A204.1 (cell line): ENCODE data around the gene PDCD4.

Experiments
- FAIRE-seq: peaks from 2 replicates; lab custom pipeline; 2012; peaks lifted over from hg19 to GRCh38; lab: Jason Lieb, UNC

Gene PDCD4

DNA sequence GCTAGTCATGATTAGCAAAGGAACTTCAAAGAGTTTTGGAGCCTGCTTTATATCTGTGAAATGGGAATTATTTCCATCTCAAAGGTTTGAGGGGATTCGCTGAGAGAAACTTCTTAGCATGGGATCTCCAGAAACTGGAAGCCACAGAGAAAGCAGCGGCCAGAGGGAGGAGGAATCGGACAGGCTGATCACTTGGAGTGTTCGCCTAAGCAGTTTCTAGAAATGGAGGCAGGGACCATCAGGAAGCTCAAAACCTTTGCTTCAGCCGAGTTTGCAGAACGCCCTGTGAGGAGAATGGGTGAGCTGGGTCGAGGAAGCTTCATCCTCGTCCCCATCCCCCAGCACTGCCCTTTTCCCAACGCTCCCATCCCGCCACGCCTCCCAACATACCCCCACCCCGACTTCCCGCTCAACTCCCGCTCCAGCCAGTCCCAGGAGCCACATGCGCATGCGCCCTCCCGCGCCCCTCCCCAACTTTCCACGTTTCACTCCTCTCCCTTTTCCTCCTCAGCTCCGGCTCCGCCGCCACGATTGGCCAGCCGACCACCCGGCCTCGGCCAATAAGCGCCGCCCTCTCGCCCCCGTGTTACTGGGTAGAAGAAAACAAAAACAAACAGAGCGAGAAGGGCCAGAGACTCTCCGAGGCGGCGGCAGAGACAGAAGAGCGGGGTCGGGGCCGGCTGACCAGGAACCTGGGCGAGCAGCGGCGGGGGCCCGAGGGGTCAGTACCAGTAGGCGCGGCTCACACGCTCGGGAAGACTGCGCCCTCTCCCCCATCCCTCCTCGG is at the start of gene PDCD4:
Gene PDCD4, plus strand, starts transcription at position 631 of the 787 bp plus-strand sequence. CDS start 4,100 bp downstream, outside the sequence.
- peak; percentile 98 for FAIRE-seq

DNA sequence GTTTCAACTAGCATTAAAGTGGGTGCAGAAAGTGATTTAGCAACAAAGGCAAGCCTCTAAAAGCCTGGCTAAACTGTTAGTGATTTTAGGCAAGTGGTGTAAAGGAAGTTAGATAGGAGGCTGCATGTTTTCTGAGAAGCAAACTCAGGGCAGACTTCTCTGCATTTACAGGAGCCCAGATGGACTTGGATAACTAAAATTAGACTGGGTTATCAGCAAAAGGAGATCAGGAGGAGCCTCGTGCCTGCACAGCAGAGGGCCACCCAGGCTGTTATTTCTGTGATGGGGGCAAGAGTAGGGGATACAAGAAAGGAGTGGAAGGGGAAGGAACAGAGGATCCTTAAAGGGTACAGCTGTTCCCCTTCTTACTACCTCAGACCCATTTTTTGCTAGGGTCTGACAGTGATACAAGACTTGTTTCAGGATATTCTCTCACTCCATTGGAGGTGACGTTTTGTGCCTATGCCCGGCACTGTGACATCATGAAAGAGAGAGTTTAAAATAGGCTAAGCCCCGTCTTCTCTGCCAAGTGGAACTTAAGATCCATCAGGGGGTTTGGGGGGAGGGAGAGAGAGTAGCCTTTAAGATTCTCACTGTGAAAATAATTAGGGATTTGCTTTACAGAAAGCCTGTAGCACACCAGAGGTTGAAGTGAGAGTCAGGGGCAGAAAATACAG is 49.6 kb upstream of the PDCD4 start:
- FAIRE-seq = no peak

DNA sequence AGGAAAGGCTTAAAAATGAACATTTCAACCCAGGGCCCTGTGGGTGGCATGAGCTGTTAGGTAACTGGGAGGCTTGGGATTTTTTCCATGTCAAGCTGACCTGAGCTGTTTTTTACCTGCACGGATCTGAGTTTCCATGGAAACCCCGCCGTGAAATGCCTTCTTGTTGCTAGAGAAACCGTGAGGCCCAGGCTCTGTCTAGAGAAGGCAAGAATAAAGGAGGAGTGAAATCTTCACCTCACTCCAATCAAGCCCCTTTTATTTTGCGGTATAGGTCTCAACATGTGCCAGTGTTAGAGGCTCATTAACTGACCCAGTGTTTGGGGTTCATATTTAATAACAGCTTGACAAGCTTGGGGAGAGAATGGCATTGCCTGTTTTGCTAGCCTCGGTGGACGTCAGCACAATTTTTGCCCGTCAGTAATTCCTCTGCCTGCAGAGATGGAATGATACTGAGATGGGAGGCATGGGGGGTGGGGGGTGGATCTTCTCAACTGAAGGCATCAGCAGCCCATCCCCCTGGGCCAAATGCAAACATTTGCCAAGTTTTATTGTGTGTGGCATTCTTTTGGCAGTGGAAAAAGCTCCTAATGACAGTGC is 48.9 kb upstream of the PDCD4 start:
- FAIRE-seq = no peak

DNA sequence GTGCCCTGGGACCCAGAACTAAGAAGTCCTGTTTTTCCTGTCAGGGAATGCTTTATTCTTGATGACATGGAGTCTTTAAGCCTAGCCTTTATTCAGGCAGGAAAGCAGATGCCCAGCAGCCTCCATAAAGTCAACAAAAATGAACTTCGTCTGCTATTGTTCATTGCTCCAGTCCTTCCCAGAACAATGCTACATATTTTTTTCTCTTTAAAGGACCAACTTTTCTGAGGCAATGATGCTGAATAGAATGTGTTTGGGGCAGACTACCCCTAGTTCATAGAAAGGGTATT is 47.6 kb upstream of the PDCD4 start:
- no peak for FAIRE-seq

DNA sequence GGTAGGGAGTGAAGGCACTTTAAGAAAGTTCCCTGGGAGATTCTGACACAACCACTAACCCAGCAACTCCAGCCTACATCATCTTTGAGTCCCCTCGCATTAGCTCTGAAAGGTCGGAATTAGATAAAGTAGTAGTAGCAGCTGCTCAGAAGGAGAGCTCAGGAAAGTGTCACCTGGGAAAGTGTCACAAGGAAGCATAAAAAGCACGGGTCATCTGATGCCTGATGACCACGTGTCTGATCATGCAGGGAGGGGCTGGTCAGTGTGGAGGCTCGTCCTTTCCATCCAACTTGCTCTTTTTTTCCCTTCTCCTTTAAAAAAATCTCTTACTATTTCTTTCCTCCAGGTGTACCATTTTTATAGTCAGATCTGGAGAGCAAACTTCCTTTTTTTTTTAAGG is 47.1 kb upstream of the PDCD4 start:
- no peak for FAIRE-seq

DNA sequence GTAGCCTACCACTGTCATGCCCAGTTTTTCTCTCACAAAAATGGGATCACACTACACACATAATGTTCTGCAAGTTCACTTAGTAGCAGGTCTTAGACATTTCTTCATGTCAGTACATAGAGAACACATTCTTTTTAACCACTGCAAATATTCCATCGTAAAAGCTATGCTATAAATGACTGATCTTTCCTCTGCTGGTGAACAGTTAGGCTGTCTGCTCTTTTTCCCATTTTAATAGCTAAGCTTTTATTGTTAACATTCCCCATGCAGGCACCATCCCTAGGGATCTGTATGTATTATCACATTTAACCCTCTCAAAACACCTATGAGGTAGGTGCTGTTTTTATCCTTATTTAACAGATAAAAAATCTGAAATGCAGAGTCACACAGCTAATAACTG is 46.2 kb upstream of the PDCD4 start:
- FAIRE-seq = no peak

DNA sequence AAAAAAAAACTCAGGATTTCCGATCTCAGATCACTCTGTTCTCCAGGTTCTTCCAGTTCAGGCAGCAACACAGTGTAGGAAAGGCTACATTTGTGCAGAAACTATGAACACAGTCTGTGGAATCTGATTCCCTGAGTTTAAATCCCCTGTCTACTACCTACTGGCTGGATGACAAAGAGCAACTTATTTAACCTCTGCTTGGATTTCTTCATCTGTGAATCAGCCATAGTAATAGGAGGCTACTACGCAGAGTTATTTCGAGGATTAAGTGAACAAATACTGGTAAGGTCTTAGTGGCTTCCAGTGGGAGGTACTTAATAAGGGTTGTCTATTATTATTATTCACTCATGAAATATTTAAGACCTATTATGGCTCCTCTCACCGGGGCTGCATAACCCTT is 44.3 kb upstream of the PDCD4 start:
- no peak for FAIRE-seq

DNA sequence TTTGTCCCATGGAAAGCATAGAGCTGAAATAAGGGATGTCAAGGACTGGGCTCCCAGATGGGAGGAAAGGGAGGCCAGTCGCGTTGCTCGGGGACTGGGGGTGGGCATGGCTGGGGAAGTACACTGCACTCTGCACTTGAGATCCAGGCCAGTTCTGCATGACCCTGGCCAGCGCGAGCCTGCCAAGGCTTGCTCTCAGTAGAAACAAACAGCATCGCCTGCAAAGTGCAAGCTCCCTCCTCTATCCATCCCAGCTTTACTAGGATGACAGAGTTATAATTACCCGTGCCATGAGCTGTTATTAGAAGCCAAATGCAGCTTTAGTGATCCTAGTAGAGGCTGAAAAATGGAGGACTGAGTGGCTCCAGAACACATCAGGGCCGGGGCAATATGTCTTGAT is 43.9 kb upstream of the PDCD4 start:
- FAIRE-seq = no peak

DNA sequence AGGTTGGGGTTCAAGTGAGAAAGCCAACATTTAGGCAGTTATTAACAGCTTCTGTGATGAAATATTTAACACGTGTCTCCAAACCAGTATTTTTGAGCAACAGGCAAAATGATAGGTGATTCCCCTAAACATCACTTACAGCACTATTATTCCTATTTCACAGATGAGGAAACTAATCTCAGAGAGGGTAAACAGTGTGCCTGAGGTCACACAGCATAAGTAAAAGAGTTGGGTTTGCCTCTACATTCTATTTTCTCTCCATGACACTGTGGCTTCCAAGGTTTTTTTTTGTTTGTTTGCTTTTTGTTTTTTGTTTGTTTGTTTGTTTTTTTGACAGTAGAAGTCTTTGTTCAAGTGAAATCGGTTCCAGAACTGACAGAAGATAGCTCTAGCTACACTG is 43.2 kb upstream of the PDCD4 start:
- no peak for FAIRE-seq

DNA sequence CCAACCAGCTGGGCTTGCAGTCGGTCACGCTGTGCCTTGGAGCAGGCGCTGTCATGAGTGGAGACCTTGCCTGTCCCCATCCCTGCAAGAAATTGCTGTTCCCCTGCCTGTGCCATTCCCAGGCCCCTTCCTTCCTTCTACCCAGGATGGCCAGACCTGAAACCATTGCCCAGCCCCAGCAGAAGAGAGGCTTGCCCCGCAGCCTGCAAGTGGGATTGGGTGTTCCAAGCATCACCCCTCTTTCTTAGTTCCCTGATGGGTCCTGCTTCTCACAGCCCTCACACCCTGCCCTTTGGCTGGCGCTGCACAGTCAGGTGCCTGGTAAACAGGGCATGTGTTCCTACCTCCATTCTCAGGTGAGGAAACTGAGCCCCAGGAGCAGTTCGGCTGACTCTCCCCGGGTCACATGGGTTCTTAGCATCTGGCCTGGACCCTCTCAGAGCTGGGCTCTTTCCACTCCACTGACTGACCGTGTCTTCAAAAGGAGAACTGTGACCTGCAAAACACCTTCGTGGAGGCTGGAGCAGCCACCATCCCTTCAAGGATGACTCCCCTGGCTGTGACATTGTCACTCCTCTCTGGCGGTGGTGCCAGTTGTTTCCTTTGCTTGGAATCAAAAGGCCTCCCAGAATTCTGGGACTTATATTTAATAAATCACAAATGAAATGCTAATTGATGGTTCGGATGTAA is 41.9 kb upstream of the PDCD4 start:
- no peak for FAIRE-seq

DNA sequence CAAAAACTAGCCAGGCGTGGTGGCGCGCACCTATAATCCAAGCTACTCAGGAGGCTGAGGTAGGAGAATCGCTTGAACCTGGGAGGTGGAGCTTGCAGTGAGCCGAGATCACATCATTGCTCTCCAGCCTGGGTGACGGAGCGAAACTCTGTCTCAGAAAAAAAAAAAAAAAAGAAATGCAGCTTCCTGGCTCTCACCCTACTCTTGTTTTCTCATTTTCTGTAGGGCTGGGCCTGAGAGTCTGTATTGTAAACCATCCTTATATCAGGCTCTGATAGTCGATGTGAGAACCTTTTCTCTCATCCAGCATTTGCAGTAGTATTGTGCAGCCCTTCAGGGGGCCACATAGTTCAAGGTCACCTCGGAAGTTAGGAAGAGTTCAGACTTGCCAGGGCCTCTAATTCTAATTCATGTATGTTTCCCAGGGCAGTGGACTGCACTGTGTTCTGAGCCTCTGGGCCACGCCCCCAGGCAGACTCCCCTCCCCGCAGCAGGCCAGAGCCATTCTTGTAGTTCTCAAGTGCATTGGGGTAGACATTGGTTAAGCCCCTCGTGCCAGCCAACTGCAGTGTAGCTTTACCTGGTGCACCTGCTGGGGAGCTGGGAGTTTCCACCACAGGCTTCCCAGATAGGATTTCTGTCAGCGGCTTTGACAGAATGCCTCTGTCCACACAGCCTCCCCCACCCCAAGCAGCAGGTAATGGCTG is 38.3 kb upstream of the PDCD4 start:
- no peak for FAIRE-seq

DNA sequence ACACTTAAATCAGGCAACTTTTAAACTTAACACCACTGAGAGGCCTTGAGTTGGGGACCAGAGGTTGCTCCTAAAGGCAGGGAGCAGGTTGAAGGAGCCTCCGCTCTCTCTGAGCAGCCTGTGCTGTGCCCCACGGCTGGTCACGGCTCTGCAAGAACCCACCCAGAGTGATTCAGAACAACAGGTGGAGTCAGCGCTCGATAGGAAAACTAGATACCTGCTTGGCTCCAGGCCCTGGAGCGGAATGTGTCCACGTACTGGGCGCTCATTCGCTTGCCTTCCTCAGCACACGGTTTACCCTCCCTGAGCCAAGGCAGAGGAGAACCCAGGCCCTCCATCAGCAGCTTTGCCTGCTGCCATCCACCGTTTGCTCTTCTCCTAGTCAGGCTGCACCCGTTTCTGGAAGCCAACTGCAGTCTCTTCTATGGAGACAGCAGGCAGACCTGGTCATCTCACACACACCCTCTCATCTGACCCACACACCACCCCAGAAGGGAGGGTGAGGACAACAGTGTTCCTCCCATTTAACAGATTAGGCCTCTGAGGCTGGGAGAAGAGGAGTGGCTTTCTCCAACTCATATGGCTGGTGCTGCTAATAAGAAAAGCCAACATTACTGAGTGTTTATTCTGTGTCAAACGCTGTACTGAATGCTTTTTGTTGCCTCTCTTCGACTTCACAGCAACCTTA is 37.6 kb upstream of the PDCD4 start:
- no peak for FAIRE-seq

DNA sequence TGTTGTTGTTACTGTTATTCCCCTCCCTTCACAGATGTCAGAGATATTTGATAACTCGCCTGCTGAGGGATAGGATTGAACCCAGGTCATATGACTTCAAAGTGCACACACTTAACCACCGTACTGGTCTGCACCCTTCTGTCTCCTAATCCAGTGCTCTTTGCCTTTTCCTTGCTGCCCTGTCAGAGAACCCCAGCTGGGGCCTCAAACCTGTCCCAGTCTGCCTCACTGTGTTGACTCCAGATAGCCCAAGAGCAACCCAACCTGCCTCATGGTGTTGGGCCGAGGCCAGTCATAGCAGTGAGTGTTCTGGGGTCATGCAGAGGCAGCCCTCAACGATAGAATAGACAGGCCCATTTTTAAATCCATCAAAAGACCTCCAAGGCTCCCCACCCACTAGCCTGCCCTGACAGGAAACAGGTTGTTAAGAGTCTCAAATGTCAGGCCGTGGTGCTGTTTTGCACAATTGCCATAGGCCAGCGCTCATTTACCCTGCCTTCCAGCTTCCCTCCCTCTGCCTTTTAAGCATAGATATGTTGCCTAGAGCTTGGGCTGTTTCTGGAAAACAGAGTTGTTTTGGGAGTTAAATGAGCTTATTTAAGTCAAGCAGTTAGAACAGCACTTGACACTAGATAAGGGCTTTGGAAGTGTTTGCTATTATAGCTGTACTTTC is 37.0 kb upstream of the PDCD4 start:
- FAIRE-seq = no peak

DNA sequence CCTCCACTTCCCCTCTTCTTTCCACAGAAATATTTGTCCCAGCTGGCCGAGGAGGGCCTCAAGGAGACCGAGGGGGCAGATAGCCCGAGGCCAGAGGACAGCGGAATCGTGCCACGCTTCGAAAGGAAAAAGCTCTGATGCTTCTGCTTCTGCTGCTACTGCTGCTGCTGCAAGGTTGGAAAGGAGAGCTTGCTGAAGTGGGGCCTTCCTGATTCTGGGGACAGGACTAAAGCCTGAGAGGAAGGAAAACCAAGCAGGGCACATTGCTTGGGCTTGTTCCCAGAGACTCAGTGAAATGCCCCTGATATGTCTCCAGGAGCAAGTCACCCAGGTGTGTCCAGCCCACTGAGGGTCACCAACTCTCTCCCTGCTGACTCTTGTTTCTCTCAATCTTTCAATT is 35.9 kb upstream of the PDCD4 start:
- FAIRE-seq = no peak

DNA sequence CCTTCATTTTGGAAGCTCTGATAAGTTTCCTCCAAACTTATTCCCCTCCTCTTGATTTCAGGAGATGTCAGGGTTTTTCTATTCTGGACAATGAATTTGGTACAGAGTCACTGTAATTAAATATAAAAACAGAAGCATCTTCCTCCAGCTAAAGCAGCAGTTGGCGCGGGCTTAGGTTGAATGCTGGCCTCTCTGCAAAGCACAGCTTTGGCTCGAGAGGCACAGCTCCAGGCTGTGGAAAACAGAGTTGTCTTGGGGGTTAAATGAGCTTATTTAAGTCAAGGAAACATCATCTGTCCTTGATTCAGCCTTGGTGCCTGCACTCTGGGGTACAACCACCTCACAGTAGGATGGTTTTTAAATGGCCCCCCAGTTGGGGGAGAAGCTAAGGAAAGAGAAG is 35.0 kb upstream of the PDCD4 start:
- FAIRE-seq = no peak

DNA sequence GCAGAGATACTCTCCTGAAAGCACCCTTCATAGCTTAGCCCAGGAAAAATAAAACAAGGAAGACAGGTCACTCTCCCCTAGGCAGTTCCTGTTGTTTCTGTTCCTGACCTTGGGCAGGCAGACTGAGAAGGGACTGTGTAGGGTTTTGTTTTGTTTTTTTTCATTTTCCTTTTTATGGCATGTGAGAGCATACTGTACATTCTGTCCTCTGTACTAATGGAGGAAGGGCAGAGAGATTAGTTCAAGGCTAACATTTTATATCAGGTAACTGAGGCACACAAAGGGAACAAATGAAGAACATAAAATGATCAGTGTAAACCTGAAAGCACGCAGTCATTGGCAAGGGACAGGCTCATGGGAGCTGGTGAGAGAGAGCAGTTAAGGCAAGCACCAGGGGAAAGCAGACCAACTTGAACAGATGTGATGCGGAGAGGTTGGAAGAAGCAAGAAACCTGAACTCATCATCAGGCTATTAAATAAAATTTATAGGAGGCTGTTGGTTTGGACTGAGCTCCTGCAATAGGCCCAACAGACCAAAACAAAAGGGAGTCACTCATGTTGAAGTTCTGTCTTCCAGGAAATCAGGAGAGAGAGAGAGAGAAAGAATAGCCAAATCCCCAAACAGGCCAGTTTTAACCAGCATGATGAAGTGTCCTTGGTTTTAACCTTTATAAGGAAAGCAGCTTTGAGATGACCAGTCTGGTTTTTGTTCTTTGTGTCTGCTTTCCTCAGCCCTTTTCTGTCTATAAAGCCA is 34.1 kb upstream of the PDCD4 start:
- FAIRE-seq = no peak

DNA sequence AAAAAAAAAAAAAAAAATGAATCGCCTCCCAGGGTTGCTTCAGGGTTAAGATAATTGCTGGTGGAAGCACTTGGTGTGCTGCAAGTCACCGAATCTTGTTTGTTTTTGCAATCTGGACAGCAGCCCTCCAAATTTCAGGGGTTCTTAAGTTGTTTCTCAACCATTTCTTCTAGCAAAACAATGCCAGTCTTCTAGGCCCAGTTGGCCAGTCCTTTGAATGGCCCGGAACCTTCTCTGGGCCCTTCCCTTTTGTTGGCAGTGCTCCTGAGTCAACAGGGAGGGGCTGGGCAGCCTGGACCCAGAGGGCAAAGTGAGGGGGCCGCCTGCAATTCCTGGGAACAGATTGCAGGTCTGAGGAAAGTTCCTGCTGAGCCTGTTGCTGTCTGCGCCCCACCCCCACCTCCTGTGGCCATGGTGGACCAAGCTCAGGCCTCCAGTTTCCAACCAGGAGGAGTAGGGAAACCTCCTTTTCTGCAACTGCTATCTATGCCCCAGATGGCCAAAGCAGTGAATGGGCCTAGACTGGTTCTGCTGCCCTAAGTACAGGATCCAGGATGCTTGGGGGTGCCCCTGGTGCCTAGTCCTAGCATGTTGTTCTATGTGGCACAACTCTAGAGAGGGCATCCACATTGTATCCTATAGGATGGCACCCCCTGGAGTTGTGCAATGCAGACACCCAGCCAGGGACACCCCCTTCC is 31.4 kb upstream of the PDCD4 start:
- FAIRE-seq = no peak

DNA sequence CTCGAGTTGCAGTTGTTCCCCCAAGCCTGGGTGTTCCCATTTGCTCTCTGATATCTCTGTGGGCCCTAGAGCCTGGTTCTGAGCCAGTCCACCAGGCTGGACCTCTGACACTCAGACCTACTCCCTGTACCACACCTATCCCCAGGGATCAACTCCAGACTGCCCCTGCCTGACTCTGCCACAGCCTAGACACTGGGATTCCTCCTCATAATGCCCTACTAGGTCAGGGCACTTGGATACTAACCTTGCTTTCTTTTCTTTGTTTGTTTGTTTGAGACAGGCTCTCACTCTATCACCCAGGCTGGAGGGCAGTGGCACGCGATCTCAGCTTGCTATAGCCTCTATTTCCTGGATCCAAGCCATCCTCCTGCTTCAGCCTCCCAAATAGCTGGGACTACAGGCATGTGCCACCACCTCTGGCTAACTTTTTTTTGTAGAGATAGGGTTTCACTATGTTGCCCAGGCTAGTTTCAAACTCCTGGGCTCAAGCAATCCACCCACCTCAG is 30.8 kb upstream of the PDCD4 start:
- FAIRE-seq = no peak

DNA sequence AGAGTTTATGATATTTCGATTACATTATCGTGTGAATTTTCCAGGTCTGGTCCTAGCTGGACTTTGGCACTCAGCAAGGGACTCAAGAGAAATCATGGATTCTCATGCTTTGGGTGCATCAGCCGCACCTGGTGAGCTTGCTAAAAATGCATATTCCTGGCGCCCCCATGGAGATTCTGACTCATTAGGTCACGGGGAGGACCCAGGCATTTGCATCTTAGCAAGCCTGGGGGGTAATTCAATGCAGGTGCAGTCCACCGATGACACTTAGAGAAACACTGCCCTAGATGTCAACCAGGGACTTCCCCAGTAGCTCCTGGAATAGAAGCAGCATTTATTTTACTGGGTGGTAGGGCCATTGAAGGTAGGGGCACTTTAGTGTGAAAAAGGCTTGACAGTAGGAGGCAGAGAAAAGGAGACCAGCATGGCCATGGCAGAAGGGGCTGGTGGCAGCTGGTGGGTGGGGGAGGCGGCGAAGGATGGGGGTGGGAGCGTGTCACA is 29.9 kb upstream of the PDCD4 start:
- FAIRE-seq = no peak
